GM10847 (cell line): ENCODE results near the gene CAPN9.

Experiments
- POLR2A ChIP-seq: IDR thresholded peaks from 2 replicates; pipeline ENCODE4 v1.6.1; 2011; ENCODE audit not compliant: insufficient read length; ENCODE audit errors: extremely low read depth

The CAPN9 gene

GRCh38 chr1:230827801-230828200 lies 80.6 kb downstream of the CAPN9 start:
- TF ChIP-seq POLR2A, result no peak

GRCh38 chr1:230828421-230828820 lies 81.2 kb downstream of the CAPN9 start:
- no peak for TF ChIP-seq POLR2A

GRCh38 chr1:230831771-230832170 lies 84.6 kb downstream of the CAPN9 start:
- no peak for TF ChIP-seq POLR2A

DNA sequence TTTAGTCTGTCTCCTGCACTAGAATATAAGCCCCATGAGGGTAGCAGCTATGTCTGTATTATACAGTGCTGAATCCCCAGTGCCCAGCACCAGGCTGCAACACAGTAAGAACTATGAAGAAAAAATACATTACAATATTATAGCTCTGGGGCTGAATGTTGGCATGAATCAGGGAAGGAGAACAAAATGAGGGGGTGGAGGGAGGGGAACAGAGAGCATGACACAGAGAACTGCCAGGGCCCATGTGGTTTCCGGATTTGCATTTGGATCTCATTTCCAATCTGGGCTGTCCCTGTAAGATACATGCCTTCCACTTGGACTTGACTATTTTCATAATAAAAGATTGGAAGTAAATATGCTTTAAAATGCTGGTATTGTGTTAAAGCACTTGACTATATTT lies 85.3 kb downstream of the CAPN9 start:
- no peak for TF ChIP-seq POLR2A

- TF ChIP-seq POLR2A, result no peak
These were observed 86.3 kb downstream of the CAPN9 start for GRCh38 chr1:230833511-230833910.

GRCh38 chr1:230834292-230834691 lies 87.1 kb downstream of the CAPN9 start:
- no peak for TF ChIP-seq POLR2A

- no peak for TF ChIP-seq POLR2A
These were observed 89.2 kb downstream of the CAPN9 start for GRCh38 chr1:230836347-230836746.

GRCh38 chr1:230836793-230837192 lies 89.6 kb downstream of the CAPN9 start:
- TF ChIP-seq POLR2A, result no peak

- no peak for TF ChIP-seq POLR2A
These were observed 92.0 kb downstream of the CAPN9 start for GRCh38 chr1:230839173-230839572.

DNA sequence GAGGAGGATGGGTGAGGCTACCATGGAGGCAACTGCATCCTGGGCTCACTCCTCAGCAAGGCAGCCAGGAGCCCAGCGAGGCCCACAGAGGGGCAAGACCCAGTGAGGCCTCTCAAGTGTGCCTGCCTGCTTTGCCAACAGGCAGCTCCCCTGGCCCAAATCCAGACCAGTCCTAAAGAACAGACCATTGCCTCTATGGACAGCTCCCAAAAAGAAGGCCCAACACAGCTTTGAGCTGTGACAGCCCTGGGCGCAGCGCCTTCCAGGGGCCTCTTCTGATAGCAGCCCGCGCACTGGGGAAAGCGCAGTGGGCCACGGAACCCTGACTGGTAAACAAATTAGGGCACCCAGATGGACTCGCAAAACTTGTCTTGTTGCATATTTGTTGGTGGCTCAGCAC lies 95.6 kb downstream of the CAPN9 start:
- TF ChIP-seq POLR2A, result no peak

DNA sequence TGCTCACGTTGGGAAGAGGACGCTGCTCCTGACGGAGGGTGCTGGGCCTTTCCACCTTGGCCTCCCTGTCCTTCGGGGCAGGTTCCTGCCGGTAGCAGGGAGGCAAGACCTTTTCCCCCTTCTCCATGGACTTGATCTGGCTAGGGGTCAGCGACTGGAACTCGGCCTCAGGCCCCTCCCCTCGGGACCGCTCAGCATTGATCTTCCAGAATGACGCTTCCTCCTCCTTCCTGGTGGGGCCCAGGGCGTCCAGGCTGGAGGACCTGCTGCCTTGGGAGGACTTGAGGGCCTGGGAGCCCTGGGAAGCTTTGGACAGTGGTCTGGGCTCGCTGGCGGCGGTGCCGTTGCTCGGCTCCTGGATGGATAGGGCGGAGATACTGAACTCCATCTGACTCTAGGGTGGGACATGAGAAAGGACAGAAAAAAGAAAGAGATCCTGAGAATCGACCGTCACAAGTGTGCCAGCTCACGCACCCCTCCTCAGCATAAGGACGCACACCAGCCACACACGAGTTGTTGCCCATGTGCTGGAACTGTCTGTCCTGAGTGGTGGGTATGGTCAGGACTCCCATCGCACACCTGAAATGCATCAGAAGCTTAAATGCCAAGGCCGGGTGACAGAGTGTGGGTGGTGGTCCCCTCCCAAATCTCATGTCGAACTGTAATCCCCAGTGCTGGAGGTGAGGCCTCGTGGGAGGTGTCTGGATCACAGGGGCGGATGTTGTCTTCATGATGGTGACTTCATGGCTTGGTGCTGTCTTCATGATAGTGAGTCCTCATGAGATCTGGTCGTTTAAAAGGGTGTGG lies 96.5 kb downstream of the CAPN9 start:
- no peak for TF ChIP-seq POLR2A

GRCh38 chr1:230844561-230844960 lies 97.4 kb downstream of the CAPN9 start:
- no peak for TF ChIP-seq POLR2A

DNA sequence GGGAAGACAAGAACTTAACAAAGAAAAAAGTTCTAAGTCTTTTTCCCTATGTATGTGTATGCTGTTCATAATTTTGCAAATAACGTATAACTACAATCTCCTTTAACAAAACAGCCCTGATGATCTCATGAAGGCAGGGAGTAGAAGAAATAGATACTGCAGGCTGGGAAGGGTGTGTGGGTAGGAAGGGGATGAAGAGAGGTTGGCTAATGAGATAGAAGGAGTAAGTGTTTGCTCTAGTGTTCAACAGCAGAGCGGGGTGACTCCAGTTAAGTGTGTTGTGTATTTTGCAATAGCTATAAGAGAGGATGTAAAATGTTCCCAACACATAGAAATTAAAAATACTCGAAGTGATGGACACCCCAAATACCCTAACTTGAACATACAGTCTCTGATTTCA lies 101.0 kb downstream of the CAPN9 start:
- TF ChIP-seq POLR2A, result no peak

DNA sequence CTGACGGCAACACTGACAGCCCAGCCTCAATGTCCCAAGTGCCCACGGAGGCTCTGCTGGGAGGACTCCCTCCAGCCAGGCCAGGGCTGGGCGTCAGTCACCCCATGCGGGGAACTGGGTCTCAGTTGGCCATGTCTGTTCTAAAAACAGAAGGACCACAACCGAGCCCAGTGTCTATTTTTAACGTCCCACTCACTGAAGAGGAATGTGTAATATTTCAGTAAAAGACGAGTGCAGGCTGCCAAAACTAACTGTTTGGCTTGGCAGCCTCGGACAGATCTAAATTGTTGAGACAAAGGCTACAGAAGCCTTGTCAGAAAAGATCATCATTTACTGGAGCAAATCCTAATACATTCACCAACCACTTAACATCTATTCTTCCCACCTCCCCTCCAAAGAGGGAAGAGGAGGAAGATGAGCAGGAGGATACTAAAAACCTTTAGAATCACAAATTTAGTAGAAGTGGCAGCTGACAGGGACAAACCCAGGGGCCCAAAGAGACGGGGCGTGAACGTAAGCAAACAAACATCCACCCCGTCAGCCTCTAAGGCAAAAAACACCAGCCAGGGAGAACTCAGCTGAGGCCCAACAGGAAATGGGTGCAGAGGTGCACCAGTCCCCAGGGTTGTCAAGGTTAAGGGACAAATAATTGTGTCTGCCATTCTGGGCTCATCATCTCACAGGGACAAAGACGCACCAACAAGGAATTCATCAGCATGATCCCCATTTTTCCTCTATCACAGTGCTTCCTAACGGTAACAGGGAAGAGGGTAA lies 102.5 kb downstream of the CAPN9 start:
- TF ChIP-seq POLR2A, result no peak

- TF ChIP-seq POLR2A, result no peak
These were observed 103.4 kb downstream of the CAPN9 start for GRCh38 chr1:230850547-230850946.

- no peak for TF ChIP-seq POLR2A
These were observed 104.1 kb downstream of the CAPN9 start for GRCh38 chr1:230851291-230851691.
